Activated CD4-positive, alpha-beta T cell treated with anti-CD3 and anti-CD28 coated beads for 4 hours (primary cell): ENCODE data around the gene SEZ6L.

Source experiments
- DNase-seq, 2 donors: peaks; one replicate each; pipeline ENCODE4 v3.0.0-alpha.2; 2020

The SEZ6L gene

DNA sequence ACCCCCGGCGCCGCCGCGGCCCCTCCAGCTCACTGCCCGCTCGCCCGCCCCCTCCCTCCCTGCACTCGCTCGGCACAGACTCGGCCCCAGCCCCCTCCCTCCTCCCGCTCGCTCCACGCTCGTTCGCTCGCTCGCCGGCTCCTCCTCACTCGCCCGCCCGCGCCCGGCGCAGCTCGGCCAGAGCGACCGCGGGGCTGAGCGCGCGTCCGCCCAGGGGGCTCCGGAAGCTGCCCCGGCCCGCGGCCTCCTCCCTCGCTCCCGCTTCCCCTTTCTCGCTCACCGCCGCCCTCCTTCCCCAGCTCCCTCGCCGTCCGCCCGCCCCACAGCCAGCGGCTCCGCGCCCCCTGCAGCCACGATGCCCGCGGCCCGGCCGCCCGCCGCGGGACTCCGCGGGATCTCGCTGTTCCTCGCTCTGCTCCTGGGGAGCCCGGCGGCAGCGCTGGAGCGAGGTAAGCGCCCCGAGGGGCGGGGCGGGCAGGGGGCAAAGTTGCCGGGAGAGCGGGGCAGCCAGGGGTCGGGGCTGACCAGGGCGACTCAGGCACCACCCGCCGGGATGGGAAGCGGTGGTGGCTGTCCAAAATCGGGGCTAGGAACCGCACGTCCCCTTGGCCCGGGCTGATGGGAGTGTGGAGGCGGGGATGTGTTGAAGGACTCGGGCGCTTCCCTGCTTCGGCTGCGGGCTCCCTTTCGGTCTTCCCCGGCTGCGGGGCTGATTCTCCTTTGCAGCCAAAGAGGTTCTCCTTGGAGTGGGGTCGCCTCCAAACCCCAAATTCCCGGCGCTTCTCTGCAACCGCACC lies at the start of gene SEZ6L:
SEZ6L (plus strand) TSS at position 148 of the 797 bp plus-strand sequence; CDS start at position 356, 208 bp downstream.
- no peak for DNase-seq

DNA sequence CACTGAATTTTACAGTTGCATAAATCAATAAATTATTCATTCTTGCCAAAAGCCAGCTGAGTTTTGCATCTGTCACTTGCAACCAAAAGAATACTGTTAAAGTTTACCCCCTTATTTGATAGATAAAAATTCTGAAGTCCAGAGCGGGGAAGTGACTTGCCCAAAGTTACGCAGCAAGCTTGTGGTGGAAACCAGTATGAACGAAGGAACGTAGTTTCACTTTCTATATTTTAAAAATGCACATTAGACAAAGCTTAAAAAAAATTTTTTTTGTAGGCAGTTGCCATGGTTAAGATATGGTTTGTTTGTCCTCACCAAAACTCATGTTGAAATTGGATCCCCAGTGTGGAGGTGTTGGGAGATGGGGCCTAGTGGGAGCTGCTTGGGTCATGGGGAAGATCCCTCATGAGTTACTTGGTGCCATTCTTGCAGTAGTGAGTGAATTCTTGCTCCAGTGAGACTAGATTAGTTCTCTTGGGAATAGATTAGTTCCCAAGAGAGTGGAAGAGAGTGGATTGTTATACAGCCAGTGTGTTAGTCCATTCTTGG lies 46.3 kb upstream of the SEZ6L start:
- no peak for DNase-seq

DNA sequence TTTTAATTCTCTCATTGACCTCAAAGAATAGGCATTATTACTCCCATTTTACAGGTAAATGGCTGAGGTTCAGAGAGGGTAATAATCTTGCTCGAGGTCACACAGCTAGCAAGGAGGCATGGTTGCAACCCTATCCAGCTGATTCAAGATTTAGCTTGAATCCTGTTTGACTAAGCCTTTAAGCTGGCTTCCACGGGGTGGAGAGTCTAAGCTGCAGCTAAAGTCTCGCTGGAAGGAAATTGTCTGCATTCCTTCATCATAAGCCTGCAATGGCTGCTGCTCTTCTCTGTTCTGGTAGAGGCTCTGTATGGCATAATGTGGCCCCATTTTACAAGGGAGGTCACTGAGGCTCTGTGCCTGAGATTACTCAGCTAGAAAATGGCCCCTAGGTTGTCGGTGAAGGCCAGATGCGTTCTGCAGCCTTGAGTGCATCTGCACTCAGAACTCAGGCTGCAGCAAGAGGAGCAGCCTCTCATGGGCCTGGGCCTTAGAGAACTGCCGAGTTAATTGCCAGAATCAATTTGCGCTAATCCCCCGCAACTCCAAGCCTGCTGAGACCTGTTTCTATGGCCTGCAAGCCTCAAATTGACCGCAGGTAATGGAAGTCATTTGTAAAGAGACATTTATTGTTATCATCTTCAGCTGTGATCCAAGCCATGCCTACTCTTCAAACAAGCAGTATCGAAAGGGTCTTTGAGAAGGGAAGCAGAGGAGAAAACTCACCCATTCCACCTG lies 44.1 kb upstream of the SEZ6L start:
- no peak for DNase-seq

DNA sequence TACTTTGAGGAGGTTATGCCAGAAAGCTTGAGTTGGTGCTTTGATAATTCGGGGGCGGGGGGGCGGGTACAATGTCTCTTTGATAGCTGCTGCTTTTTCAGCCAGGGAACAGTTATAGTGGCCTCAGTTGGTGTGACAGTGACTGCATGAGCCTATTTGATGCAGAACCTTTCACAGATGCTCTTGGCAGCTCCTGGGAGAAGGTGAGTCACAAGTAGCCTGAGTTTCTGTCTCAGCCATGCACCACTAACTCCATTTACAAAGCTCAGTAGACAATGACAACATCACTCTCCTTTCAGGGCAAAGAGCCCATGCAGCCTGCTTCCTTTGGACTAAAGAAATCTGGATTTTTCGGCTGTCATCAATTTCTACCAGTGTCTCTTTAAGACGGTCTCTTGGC lies 42.1 kb upstream of the SEZ6L start:
- no peak for DNase-seq

DNA sequence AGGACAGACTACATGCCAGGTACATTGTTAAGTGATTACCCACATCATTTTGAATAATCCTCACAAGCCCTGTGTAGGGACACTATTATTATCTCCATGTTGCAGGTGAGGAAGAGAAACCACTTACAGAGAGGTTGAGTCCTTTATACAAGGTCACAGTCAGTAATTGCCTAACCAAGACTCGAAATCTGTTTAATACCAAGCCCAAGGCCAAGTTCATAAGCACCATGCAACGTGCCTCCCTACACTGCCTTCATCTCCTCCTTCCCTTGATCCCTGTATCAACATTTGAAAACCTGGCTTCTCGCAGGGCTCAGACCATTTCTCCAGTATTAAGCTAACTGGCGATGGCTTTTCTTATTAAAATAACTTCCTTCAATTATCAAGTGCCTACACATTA lies 41.7 kb upstream of the SEZ6L start:
- DNase-seq, result no peak

DNA sequence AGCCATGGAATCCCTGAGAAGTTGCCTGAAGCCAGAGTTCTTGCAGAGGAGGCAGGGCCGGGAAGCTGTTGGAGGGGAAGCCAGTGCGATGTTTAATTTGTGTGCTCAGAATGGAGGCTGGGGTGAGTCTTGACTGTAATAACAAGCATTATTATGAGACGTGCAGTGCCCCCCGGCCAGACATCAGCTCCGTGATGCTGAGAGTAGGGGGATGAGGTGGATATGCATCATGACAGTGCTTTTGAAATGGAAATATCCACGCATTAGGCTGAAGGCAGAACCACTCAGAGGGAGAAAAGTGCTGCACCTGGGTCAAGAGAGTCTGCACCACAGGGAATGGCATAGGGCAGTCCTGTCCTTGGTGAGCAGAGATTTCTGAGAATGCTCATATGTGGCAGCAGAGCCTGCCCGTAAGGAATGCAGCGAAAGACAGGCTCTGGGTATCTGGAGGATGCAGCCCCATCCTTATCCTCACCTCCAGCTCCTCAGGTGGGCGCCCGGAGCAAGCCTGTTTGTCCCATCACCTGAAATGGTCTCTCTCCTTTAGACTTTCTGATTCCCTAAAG lies 37.6 kb upstream of the SEZ6L start:
- no peak for DNase-seq

DNA sequence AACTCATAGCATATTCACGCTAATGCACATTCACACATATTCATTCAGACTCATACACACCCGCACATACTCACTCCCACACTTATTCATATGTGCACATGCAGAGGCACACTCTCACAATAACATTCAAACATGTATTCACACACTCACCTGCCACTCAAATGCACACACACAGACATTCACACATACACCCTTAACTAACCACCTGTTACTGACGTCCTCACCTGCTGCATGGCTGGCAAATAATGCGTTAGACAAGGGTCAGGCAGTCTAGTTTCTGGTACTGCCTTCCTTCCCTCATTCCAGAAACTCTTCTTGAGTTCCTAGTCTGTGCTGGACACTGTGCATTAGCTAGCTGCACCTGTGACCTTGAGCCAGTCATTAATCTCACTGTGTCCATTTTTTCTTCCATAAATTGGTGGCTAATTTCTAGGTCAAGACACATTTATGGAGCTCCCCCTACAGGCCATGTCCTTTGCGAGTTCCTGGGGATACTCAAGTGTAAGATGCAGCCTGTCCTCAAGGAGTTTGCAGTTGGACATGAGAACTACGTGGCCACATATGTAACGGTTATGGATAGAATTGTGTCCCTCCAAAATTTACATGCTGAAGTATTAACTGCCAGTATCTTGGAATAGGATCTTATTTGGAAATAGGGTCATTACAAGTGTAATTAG lies 34.5 kb upstream of the SEZ6L start:
- DNase-seq, result no peak

DNA sequence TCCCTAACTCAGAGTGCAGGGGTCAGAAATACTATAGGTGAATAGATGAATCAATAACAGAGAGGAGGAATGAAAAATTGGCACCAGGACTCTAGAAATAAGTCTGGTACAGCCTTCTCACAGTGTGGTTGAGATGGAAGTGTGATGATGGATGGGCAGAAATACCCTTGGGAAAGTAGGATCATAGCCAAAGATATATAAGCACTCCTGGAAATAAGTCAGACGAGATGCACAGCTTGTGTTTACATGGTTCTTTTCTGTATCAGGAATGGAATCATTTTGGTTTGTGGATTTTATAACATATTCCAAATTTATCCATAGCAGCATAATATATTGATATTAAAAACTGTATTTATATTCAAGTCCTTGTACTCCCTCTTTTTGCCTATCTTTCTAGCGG lies 33.5 kb upstream of the SEZ6L start:
- no peak for DNase-seq

DNA sequence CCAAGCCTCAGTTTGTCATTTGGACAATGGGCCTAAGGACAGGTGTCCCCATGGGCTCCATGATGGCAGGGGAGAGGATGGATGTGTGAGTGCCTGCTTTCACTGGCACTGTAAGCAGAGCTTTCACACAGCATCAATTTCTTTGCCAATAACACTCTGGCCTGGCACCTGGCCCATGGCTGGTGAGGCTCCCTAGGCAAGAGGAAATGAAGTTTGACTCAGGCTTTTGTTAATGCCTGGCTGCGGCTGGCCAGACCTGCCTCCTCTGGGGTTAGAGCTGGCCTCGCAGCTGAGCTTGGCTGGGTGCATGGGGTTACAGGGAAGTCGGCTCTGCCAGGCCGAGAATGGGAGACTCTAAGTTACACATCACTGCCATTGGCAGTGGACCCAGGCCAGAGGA lies 30.0 kb upstream of the SEZ6L start:
- no peak for DNase-seq

DNA sequence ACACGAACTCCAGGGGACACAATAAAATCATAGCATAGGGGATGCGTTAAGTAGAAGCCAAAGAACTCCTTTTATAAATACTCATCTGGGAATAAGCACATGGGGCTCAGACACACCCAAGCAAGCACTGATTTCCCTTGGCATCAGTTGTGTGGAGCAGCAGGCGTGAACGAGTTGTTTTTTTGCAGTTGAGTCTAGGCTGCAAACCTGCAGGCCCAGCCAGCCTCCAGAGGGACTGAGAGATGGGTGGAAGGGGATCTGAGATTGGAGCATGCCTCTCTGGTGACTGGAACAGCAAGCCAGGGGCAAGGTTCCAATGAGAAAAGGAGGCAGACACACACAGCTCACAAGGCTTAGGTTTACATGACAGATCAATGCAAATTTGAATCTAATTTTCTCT lies 27.4 kb upstream of the SEZ6L start:
- no peak for DNase-seq

DNA sequence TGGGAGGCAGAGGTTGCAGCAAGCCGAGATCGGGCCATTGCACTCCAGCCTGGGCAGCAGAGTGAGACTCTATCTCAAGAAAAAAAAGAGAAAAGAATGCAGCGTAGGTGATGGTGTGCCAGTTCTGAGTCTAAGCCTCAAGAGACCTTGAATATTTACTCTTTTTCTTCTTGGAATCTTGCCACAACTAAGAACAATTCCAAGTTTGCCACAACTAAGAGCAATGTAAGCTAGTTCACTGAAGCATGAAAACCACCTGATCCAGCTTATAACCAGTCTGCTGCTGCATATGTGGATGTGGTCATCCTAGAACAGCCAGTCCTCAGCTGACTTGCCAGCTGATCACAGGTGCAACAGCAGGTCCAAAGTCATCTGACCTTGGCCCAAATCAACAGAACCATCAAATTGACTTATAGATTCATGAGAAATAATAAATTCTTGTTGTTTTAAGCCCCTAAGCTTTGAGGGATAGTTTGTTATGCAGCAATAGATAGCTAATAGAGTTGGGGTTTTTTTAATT lies 25.4 kb upstream of the SEZ6L start:
- no peak for DNase-seq

DNA sequence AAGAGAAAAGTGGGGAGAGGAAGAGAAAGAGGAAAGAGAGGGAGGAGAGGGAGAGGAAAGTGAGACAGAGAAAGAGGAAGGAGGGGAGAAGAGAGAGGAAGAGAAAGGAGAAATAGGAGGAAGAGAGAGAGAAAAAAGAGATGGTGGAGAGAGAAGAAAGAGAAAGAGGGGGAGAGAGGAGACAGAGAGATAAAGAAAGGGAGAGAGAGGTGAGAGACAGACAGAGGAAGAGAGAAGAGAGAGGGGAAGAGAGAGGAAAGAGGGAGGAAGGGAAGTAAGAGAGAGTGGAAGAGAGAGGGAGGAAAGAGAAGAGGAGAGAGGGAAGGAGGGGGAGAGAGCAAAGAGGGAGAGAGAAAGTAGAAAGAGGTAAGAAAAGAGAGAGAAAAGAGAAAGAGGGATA lies 9.4 kb upstream of the SEZ6L start:
- DNase-seq, result no peak

DNA sequence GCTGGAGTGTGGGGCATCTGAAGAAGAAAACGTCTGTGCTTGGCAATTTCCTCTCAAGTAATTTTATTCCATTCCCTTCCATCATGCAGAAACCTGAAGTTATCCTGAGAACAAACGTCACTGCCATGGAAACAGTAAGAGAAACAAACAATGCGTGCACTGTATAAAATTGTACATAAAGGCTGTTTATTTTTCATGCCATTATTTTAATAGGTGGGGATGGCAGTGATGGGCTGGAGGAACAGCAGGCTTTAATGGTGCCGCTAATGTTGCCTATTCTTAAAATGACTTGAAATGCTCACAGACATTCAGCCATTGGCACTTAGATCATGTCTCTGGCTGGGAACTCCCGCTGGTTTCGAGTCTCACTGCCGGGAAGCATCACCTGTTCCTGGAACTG lies 7.5 kb upstream of the SEZ6L start:
- no peak for DNase-seq

DNA sequence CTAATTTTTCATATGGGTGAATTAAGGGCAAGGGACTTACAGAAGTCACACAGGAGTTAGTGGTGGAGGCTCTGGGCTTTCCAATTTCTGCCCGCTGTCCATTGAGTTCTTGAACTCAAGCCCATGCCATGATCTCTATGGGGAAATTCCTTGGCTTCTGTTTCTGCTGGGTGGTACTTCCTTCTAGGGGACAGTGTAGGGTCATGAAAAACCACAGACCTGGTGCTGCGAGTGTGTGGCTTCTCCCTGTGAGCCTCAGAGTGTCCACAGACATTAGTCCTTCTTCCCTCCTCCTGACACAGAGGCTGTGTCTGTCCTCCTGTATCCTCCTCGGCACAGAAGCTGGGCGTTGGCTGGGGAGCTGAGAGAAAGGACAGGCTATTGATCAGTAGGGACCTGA lies 6.3 kb upstream of the SEZ6L start:
- no peak for DNase-seq

DNA sequence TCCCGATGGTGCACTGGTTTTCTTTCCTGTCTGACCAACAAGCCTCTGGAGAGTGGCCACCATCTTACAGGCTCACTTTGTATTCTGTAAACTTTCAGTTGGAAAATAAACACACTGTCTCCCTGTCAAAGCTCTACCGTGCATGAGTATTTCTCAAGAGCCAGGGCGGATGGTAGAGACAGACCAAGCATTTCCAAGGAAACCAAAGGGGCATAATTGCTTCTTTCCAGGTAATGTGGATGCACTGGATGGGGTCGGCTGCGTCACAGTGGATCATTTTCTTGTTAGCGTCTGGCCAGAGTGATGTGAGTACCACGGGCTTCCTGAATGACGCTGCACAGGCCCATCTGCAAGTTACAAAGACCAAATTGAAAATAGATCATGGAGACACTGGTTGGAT lies 5.1 kb upstream of the SEZ6L start:
- no peak for DNase-seq

DNA sequence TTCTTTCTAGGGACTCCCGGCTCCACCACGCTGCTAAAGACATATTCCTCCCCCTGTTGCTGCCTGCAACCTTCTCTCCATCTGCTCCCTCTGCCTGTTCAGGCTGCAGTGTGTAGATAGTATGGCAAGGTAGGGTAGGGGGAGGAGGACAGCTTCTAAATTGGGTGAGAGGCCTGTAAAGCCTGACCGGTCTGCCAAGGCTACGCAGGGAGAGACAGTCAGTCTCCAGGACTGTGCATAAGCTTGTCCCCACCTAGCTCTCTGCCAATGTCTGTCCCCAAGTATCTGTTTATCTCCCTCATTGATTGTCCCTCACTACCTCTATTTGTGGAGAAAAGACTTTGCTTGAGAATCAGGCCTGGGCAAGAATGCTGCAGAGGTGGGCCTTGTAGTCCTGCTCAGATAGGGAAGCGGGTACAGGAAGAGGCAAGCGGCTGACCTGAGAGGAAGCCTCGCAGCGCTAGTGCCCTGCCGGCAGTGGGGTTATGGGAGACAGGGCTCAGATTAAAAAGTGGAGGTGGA lies 871 bp upstream of the SEZ6L start:
- DNase-seq, result no peak

DNA sequence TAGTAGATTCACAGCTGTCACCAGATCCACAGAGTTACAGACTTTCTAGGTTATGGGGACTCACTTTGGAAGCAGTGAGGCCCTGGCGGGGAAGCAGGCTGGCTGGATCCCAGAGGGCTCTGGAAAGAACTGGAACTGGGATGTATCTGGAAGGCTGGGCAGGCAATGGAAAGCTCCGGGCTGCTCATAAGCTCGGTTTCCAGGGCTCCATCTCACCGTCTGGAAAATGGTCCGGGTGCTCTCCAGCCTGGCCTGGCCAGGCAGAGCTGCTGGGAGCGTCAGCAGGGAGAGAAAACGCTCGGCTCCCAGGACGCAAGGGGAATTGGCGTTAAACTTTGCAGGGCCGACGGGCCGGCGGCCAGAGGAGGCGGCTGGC lies 335 bp upstream of the SEZ6L start:
- no peak for DNase-seq

DNA sequence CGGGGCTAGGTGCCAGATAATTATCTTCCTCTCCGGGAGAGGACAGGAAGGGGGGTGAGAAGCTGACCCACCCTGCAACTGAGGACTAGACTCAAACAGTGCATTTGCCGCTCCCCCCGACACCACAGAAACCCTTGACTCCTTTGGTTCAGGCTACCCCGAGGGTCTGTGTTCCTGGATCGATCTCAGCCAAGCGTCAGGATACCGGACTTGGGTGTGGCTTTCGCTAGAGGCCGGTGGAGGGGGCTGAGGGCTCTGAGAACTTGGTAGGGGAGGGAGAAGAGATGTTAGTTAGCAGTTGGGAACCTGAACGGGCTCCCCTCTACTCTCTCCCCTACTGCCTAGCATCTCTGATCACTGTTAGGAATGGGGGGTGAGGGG lies 840 bp downstream of the SEZ6L start:
- DNase-seq, result no peak

DNA sequence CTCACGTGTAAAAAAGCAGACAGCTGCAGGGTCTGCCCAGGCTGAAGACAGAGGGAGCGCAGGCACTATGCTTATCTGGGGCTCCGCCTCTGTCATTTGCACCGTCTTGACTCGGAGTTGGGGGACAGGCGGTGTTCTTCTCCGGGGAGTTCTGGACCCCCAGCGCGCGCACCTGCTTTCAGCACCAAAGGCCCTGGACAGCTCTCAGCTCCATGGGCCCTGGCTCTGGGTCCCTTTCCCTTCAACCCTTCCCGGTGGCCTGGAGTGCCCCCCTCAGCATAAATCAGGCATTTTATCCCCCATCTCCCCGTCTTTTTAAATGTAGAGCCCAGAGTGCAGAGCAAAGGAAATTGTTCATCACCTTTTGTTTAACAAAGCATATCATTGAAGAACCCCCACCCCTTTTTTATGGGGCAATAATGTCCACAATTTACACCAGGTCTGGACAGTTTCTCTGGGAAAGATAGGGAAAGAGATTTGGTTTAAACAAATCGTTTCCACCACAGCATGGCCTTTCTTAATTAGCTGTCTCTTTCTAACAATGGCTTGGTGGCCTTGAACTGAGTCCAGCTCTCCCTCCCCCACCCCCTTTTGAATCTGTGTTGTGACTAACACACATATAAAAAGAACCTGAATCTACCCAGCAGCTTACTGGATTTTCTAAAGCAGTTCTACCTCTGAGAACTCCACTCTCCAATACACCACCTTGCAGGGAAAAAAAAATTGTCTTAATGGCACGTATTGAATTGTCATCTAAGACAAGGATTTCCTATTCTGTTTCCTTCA lies 1.7 kb downstream of the SEZ6L start:
- DNase-seq, result no peak

DNA sequence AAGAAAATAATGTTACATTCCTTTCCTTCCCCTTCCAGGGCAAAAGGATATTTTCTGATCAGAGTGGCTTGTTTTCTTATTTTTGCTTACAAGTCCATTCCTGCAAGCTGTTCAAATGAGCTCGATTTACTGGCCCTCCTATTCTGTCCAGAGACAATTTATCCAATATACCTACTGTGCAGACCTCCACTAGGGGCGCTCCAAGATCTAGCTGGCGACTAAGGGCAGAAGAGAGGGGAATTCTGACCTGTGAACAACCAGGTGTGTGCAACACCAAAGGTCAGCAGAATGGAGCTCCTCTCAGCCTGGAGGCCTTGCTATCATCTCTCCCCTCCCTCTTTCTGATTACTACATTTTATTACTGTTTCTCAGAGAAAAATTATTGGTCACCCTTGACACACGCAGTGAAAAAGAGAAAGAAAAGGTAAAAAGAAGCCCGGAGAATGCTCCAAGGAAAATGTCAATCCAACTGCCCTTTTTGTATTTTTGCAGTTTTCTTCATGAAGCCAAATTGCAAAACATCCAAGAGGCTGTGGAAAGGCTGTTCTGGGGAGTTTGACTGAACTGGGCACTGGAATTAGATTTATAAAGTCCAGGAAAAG lies 3.2 kb downstream of the SEZ6L start:
- peak in 1 of 2 donors; percentile 3 for DNase-seq

DNA sequence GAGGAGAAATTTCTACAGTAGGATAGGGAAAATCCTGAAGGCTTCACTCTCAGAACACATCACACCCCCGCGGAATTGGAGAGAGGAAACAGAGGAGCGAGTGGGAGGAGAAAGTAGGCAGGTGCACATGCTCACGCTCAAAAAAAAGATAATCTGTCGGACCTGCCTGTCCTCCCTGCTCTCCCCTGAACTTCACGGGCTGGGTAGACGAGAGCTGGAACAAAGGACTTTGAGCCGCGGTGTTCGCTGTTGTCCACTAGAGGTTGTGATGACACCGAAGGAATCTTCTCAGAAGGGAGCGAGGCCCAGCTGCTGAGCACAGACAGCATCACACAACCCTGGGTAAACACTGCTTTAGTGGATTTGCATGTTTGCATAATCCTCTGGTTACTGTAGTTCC lies 5.0 kb downstream of the SEZ6L start:
- no peak for DNase-seq

DNA sequence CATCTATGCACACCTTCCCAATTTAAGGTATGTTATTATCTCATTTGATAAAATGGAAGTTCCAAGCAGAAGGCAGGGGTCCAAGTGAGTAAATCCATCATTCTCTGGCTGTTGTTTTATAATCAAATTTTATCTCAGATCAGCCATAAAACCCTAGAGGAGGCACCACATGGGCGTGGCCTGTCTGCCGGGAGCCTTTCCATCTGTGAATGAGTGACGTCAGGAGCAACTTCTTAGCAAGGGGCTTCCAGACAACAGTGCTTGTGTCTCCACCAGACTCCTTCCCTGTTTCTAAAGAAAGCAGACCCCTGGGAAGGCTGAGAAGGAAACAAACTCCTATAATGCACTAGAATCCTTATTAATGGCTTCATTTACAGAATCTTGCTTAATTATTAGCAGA lies 13.5 kb downstream of the SEZ6L start:
- DNase-seq, result no peak
